GM19240 (cell line): ENCODE measurements around the gene CCDC93.
"Not testable (repeated sequence)": the region's sequence is repeated elsewhere in the genome, so short reads cannot be mapped to it uniquely, and the experiment has no call there.

ENCODE experiments used
- DNase-seq: peaks from one replicate; pipeline ENCODE4 v3.0.0; 2011; ENCODE audit warnings: low spot score; ENCODE audit not compliant: insufficient read length

CCDC93 gene

DNA sequence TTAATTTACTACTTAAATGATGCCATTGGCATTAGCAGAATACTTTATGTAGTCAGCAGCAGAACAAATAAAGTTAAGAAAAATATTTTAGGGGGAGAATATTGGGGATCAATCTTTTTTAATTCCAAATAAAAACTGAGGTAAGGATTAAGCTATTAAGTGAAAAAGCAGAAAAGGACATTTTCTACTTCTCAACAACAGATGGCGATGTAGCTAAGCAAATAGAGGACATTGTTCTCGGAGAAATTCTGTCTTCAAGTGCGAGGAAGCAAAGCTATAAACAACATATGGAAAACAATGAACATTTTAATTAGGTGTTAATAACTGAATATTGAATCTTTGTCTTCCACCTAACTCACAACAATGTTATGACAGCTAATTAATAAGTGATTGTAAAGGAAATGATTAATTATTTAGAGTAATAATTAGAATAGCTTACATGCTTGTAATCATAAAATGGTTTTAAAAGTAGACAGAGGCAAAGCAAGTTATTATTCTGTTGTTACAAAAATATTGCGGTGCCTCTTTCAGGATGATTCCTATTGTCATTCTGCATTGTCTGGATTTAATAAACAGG lies 32.9 kb upstream of the CCDC93 start:
- DNase-seq: peak; percentile 14

- no peak for DNase-seq
Measured at GRCh38 chr2:118045286-118045685, 31.4 kb upstream of the CCDC93 start.

DNA sequence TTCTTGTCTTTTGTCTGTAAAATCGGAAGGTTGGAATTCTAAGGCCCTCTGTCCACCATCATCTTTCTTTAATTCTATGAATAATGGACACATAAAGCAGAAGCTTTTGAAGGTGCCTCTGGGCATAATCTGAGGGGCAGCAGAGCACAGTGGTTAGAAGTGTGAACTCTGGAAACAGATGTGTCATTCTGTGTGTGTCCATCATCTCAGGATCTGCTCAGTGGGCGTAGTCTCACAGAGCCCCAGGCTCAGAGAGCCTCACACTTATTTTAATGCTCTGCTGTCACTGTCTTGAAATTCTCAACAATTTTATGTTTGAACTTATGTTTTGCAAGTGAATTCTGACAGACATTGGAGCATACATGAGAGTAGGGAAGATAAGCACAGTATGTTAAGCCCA lies 31.0 kb upstream of the CCDC93 start:
- DNase-seq: no peak

GRCh38 chr2:118044103-118044716 lies 30.3 kb upstream of the CCDC93 start:
- DNase-seq: no peak

DNA sequence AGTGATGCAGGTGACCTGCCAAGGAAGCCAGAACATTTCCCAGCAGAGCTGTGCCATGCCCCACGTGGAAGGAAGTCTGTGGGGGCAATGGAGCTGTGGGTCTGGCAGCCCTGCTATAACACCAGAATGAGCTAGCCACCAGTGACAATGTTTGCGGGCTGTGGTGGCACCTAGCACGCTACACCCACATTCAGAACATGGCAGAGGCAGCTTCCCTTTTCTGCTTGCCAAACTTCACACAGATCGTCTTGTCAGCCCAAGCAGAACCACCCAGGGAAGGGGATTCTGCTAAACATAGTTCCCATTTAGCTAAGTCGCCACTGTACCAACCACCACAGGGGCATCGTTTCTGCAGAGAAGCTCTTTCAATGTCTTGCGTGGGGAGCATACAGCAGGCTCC lies 27.0 kb upstream of the CCDC93 start:
- DNase-seq: no peak

DNA sequence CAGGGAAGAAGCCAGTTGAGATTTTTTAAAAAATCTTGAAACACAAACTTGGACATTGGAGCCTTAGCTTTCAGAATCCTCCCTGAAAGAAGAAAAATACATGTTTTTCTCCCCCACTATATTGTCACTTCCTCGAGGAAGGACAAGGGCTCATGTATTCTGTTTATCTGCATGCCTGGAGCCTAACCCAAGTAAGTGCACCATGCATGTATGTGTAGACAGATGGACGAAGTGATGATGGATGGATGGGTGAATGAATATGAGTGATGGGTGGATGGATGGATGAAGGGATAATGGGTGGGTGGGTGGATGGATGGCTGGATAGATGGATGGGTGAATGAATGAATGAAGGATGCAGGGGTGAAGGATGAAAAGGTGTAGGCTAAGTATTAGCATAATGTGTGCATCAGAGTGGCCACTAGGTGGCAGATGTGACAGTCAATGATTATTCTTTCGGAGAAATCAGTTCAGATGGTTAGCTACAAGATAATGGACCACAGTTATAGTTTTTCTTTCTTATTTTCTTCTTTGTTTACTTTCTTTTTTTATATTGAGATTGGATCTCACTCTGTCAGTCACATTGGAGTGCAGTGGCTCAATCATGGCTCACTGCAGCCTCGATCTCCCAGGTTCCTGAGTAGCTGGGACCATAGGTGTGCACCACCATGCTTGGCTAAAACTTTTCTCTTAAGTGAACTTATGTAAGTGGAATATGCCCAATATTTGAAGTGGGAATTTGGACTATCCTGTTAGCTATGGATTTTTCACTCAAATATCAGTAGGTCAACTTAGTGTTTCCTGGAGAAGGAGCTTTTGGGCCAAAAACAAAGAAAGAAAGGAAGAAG lies 18.5 kb upstream of the CCDC93 start:
- no peak for DNase-seq

DNA sequence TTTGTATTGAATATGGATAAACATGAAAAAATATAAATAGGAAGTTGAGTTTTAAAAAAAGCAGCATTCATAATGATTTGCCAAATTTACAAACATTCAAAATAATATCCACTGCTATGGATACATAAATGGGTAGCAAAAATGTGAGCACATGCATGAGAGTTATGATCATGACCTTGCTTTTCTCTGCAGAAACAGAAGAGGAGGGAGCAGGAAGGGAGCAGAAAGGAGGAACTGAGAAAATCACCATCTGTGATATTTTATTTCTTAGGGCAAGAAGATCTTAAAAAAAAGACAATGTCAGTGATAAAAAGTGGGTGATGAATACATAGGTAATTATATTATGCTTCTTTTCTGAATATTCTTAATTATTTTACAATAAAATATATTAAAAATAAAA lies 17.7 kb upstream of the CCDC93 start:
- no peak for DNase-seq

DNA sequence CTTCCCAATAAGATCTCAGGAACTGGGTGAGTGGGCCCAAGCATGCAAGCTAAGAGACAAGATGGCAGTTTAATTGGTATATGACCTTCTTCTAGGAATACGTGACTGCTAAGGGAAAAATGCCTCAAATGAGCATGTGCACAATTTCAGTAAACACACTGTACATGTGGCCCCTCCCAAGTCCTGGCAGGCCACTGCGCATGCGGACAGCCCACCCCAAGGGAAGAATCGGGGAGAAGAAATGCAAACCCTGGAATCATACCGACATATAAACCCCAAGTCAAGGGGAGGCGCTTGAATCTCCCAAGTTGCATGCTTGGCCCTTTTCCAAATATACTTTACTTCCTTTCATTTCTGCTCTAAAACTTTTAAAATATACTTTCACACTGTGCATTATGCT lies 15.2 kb upstream of the CCDC93 start:
- DNase-seq: no peak

GRCh38 chr2:118021356-118021755 lies 7.5 kb upstream of the CCDC93 start:
- no peak for DNase-seq

- DNase-seq: no peak
Measured at GRCh38 chr2:118019821-118020220, 6.0 kb upstream of the CCDC93 start.

DNA sequence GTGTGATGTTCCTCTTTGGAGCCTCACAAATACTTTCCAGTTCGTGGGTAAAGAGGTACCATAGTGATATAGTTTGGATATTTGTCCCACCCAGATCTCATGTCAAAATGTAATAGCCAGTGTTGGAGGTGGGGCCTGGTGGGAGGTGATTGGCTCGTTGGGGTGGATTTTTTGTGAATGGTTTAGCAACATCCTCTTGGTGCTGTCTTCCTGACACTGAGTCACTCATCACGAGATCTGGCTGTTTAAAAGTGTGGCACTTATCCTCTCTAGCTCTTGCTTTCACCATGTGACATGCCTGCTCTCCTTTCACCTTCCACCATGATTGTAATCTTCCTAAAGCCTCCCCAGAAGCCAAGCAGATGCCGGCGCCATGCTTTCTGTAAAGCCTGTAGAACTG lies 3.0 kb upstream of the CCDC93 start:
- DNase-seq: no peak

DNA sequence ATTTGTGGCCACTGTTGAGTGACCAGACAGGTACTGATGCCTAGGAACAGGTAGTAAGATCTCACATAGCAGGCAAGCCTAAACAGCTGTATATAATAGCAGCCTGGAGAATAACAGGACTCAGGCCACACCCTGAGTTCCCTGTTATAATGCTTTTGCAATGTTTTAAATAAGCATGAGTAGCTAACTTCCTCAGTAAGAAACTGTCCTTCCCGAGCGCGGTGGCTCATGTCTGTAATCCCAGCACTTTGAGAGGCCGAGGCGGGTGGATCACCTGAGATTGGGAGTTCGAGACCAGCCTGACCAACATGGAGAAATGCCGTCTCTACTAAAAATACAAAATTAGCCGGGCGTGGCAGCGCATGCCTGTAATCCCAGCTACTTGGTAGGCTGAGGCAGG lies 1.9 kb upstream of the CCDC93 start:
- not testable (repeated sequence) for DNase-seq

GRCh38 chr2:118014492-118014824 lies 588 bp upstream of the CCDC93 start:
- DNase-seq: no peak

GRCh38 chr2:118013221-118013723 lies 598 bp downstream of the CCDC93 start:
- DNase-seq: peak; percentile 11

DNA sequence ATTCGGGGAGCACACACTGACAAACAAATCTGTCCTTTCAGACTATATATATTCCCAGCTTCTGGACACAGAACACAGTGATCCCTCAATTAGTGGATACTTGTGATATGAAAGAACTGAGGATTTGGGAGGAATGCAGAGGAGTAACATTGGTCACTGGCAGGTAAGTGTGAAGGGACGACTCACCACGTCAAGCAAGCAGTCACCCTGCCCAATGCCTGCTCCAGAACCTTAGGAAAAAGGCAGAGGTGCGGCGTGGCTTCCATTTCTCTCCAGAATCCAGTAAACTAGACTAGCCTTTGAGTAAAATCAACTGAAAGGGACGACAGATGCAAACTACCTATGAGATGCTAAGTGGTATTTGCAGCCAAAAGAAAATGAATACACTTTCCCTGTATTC lies 1.1 kb downstream of the CCDC93 start:
- DNase-seq: no peak

DNA sequence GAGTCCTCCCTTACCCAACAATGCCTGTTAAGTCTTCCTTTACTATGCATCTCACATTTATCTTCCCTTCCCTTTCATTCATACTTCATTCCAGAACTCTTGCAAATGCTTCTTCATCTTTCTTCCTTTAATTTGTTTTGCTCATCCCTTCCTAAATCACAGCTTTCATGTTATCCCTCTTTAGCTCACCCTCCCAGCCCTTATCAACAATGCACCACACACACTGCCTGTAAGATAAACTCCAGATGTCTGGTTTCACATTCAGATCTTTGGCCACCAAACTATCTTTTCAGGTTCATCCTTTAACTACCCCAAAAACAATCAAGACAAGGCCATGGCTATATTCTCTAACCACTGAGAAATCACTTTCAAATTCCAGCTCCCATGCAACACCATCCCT lies 3.4 kb downstream of the CCDC93 start:
- no peak for DNase-seq

- DNase-seq: no peak
Measured at GRCh38 chr2:118006861-118007260, 7.0 kb downstream of the CCDC93 start.

- no peak for DNase-seq
Measured at GRCh38 chr2:118006326-118006725, 7.5 kb downstream of the CCDC93 start.

DNA sequence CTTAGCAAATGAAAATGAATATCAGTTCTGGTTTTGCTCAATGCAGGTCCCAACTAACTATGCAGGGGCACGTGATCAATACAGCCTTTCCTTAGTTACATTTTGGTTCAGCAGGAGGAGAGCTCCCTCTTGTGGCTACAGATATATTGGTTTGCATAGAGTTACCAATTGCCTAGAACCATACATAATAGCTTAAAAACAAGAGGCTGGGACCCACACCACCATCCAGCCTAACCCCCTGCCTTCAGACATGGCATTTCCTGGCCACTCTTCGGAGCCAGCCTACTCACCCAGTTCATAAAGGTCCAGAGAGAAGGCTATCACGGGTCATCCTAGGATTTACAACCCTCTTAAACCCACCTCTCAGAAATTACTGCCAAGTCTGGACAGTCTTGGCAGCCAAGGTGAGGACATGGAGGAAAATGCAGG lies 10.5 kb downstream of the CCDC93 start:
- peak; percentile 35 for DNase-seq

- DNase-seq: no peak
Measured at GRCh38 chr2:118000041-118000440, 13.8 kb downstream of the CCDC93 start.

DNA sequence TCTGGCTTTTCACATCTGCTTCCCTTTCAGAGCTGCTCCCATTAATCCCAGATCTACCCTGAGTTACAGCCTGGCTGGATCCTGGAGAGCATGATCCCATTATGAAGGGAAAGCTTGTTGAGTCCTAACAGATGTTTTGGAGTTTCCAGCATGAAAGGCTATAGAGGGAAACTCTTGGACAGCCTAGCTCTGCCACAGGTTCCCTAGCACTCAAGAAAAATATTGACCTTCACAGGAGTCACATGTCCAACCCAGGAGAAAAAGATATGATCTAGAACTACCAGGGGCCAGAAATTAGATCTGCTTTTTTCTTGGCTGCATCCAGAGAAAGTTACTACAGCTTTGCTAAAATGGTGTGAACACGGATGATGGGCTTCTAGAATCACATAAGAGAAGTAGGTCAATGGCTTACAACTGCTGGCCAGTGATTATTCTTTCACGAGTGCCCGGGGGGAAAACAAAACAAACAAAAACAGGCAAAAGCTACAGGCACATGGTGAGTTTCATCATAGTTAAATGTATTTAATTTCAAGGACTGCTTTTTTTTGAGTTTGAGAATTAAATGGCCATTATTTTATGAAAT lies 15.9 kb downstream of the CCDC93 start:
- no peak for DNase-seq

- no peak for DNase-seq
Measured at GRCh38 chr2:117996525-117996924, 17.3 kb downstream of the CCDC93 start.
